SW480 (cell line): ENCODE results near the gene CNN1.
A peak's percentile ranks its signal among the peaks of the same experiment; 100 is the strongest.

Experiments
- DNase-seq: peaks from one replicate; pipeline ENCODE4 v3.0.0-alpha.2; 2016; ENCODE audit warnings: low spot score

Gene CNN1

DNA sequence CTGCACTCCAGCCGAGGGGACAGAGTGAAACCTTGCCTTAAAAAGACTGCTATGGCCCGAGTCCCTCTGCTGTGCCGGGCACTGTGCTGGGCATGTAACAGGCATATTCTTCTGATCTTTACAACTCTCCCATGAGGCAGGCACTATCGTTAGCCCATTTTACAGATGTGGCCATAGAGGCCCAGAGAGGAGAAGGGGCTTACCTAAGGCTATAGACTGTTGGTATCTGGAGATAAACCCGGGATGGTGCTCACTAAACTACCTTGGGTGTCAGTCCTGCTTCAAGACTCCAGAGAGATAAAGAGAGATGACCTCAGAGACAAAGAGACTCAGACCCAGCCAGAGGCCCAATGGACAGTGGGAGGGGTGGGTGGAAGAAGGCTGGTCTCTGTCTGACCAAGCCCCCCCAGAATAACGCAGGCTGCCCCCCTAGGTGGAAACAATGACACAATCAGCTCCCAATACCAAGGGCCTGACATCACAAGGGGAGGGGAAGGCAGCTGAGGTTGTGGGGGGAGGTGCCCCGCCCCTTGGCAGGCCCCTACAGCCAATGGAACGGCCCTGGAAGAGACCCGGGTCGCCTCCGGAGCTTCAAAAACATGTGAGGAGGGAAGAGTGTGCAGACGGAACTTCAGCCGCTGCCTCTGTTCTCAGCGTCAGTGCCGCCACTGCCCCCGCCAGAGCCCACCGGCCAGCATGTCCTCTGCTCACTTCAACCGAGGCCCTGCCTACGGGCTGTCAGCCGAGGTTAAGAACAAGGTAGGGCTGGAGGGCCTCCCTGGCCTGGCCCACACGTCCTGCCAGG, at the start of gene CNN1:
TSS of gene CNN1 (plus strand) at position 620 of the 805 bp plus-strand sequence. CDS start at position 697, 77 bp downstream.
- no peak for DNase-seq

DNA sequence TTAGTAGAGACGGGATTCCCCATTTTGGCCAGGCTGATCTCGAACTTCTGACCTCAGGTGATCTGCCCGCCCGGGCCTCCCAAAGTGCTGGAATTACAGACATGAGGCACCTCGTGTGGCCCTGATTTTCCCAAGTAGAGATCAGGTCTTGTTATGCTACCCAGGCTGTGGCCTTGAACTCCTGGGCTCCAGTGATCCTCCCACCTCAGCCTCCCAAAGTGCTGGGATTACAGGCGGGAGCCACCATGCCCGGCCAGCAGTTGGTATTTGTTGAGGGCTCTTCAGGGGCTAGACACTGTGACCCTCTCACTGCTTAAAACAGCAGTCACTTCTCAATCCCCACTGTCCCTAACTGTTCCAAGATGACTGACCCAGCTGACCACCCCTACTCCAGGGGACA, 49.3 kb upstream of the CNN1 start:
- no peak for DNase-seq

GRCh38 chr19:11494634-11495285, 43.9 kb upstream of the CNN1 start:
- DNase-seq, result no peak

- no peak for DNase-seq
These were observed 43.2 kb upstream of the CNN1 start for GRCh38 chr19:11495481-11495880.

DNA sequence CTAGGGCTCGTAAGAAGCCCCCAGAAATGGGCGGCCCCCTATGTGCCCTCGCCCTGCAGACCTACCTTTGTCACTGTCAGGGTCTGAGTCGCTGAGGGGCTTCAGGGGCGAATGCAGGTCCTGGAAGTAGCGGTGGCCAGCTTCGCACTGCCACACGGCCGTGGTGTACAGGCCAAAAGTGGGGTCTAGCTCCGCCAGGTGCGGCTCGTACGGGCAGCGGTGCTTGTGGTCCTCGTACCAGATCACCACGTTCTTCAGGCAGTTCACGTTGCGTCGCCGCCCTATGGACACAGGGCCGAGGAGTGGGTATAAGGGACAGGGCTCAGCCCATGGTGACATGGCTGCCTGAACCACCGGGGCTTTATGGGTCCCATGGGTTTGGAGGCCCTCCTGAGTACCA, 42.8 kb upstream of the CNN1 start:
- no peak for DNase-seq

- DNase-seq, result peak; percentile 67
These were observed 42.1 kb upstream of the CNN1 start for GRCh38 chr19:11496391-11497163.

GRCh38 chr19:11499220-11499726, 39.4 kb upstream of the CNN1 start:
- DNase-seq, result no peak

DNA sequence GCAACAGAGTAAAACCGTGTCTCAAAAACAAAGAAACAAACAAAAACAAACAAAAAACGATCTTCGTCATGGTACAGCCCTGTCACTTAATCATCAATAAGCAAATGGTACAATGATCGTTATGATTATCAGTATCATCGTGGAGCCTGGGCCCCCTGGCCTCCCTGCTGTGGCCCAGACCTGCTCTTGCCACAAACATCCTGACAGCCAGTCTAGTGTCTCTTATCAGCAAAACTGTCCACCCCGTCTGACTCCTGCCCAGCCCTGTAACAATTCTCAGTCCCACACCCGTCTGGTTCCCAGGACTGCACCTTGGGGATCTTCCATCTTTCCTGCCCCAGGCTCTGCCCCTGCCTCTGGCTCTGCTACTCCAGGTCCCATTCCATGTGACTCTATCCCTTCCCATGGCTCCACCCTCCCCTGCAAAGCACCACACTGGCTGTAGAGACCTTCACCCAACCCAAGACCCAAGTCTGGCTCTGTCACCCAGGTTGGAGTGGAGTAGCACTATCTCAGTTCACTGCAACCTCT, 38.7 kb upstream of the CNN1 start:
- no peak for DNase-seq

GRCh38 chr19:11504502-11505031, 34.1 kb upstream of the CNN1 start:
- DNase-seq, result no peak

GRCh38 chr19:11505032-11505503, 33.6 kb upstream of the CNN1 start:
- peak; percentile 93 for DNase-seq

DNA sequence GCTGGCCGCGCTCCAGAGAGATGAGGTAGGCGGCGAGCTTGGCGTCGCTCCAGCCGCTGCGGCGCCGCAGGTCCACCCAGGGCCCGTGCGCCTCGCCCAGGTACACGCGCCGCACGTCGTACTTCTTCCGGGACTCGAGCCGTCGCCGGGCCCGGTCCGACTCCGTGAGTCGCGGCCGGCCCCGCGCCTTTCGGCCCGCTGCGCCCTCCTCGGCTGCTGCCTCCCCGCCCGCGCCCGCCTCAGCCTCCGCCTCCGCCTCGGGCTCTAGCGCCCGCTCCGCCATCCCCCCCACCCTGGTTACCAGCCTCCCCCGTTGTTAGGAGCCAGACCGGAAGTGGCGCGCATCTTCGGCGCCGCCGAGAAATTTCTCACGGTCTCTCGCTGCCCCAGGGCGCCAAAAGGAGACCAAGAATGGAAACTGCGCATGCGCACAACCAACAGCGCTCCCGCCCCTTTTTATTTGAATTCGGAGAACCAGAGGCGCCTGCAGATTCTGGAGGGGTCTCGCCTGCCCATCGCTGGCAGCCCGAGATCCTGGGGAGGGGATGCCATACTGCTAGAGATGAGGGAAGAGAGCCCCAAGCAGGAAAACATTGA, 33.0 kb upstream of the CNN1 start, which contains the start of gene ZNF653:
TSS of gene ZNF653 (minus strand) at position 336 of the 597 bp plus-strand sequence. CDS start at position 283, 53 bp downstream.
- peak; percentile 91 for DNase-seq

DNA sequence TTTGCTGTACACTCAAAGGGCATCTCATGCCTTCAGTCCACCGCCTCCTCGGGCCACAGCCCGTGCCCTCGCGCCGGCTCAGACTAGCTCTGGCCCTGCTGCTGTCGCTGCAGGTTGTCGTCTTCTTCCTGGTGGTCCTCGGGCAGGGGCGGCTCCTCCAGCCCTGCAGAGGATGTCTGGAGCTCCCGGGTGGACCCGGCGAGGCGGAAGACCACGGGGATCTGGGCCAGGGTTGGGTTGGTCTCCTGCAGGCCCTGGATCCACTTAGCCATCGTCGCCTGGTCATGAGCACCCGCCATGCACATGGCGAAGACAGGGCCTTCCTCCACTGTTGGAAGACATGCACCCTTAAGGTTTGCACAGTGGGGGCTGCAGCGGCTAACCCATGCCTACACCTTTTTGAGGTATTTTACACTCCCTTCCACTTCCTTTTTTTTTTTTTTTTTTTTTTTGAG, 32.5 kb upstream of the CNN1 start:
- no peak for DNase-seq

DNA sequence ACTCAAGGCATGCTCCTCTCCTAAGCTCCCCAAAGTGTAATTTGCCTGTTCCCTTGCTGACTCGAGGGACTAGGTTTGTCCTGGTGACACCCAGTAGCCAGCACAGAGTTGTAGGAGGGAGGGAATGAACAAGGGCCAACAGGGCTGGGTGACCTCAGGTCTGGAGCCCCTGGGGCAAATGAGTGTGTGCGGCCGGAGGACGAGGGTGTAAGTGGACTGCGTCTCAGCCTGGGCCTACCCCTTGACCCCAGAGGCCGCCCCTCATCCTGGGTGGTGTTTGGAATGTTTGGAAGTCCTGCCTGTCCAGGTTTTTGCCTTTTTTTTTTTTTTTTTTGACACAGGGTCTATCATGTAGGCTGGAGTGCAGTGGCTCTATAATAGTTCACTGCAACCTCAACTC, 31.7 kb upstream of the CNN1 start:
- DNase-seq, result no peak

DNA sequence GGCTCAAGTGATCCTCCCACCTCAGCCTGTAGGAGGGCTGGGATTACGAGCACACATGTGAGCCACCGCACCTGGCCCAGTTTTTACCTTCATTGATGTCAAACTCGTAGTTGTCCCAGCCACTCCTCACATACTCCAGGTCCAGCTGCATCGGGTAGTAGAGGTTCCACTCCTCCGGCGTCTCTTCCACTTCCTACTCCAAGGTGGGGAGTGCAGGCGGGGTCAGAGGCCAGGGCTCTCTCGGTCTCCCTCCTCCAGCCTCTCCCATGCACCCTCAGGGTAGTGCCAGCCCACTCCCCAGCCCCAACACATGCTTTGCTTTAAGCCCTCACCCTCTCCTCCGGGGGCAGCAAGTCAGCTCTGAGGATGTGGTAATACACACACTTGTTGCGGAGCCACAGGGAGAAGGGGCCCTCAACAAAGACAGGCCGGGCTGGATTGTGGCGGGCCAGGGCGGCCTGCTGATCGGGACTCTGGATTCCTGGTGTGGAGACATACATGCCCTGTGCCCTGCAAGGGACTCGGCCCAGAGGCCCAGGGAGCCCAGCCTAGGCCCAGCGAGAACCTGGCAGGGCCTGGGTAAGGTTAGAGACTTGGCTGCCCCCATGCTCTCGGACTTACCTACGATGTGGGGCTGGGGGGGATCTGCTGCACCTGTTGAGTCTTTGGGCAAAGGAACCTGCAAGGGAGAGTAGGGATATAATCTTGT, 31.1 kb upstream of the CNN1 start:
- no peak for DNase-seq

GRCh38 chr19:11510444-11510843, 28.2 kb upstream of the CNN1 start:
- no peak for DNase-seq

DNA sequence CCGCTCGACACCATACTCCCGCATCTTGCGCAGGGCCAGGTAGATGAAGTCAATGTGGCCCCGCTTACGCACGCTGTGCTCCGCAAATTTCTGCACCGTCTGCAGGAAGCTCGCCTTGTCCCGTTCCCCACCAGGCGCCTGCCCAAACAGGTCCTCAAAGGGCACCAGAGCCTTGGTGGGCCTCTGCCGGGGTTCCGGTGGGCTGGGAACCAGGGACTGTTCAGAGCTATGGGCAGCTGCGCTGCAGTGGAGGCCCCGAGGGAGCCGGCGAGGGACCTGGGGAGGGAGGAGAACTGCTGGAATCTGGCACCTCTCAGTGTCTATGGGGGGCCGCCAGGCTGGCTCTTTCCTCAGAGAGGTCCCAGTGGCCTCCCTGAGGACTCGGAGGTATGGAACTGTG, 24.7 kb upstream of the CNN1 start:
- no peak for DNase-seq

DNA sequence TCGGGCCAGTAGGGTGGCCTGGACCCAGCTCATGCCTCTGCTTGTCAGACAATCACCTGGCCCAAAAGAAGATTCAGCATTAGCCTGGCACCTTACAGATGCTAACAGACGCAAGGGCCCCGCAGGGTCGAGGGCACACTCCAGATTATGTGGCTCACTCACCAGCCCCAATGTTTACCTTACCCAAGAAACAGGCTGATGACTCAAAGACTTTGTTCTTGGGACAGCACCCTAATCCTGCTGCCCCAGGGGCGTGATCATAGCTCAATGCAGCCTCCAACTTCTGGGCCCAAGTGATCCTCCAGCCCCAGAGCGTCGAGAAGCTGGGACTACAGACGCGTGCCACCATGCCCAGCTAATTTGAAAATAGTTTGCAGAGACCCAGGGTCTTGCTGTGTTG, 19.5 kb upstream of the CNN1 start:
- DNase-seq, result no peak

GRCh38 chr19:11528551-11529341, 9.9 kb upstream of the CNN1 start, which contains the start of gene ECSIT:
Gene ECSIT (minus strand): TSS chr19:11529134. CDS start chr19:11519170, 9,964 bp downstream.
- peak; percentile 98 for DNase-seq

DNA sequence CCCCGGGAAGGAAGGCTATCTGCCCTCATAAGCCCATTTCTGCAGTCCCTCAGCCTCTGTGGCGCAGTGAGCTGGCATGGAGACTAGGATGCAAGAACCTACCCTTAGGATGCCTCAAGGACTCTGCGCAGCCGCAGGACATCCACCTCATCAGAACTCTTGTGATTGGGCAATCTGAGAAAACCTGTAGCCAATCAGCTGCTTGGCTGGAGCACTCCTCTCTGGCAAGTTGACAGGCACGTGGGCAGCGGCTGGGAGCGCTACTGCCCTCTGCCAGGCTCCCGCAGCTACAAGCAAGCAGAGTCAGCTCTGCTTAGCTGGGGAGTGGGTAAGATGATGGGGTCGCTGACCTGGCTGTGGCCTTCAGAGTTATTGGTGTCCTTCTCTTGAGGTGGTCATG, 8.2 kb upstream of the CNN1 start:
- peak; percentile 58 for DNase-seq

DNA sequence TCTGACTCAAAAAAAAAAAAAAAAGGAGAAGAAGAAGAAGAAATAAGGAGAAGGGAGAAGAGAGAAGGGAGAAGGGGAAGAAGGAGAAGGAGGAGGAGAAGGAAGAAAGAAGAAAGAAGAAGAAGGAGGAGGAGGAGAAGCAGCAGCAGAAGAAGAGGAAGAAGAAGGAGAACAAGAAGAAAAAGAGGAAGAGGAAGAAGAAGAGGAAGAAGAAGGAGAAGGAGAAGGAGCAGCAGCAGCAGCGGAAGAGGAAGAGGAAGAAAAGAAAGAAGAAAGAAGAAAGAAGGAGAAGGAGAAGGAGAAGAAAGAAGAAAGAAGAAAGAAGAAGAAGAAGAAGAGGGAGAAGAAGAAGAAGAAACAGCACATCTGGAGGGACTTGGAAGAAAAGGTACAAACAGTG, 4.1 kb upstream of the CNN1 start:
- DNase-seq, result no peak
